ENCODE results near the gene BCR.

GRCh38 chr22:23161029-23161428 lies 19.3 kb upstream of the BCR start:
- TF ChIP-seq, protein P1, sequence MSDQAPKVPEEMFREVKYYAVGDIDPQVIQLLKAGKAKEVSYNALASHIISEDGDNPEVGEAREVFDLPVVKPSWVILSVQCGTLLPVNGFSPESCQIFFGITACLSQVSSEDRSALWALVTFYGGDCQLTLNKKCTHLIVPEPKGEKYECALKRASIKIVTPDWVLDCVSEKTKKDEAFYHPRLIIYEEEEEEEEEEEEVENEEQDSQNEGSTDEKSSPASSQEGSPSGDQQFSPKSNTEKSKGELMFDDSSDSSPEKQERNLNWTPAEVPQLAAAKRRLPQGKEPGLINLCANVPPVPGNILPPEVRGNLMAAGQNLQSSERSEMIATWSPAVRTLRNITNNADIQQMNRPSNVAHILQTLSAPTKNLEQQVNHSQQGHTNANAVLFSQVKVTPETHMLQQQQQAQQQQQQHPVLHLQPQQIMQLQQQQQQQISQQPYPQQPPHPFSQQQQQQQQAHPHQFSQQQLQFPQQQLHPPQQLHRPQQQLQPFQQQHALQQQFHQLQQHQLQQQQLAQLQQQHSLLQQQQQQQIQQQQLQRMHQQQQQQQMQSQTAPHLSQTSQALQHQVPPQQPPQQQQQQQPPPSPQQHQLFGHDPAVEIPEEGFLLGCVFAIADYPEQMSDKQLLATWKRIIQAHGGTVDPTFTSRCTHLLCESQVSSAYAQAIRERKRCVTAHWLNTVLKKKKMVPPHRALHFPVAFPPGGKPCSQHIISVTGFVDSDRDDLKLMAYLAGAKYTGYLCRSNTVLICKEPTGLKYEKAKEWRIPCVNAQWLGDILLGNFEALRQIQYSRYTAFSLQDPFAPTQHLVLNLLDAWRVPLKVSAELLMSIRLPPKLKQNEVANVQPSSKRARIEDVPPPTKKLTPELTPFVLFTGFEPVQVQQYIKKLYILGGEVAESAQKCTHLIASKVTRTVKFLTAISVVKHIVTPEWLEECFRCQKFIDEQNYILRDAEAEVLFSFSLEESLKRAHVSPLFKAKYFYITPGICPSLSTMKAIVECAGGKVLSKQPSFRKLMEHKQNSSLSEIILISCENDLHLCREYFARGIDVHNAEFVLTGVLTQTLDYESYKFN (CRISPR knock-in tag; conservative IDR thresholded peaks at IDR 0.05), result no peak
- TF ChIP-seq CBX1 (IDR thresholded peaks at IDR 0.05; ENCODE audit: low read depth) (no peak), RBAK (CRISPR knock-in tag; IDR thresholded peaks at IDR 0.05) (no peak)
